ENCODE data around the gene HSPB1. TPM values are rescaled to one million over a fixed set of nuclear protein-coding genes. Genes with fewer than 3 reads are reported as not detected.

The HSPB1 gene
- total and polyA plus RNA-seq, 2 donors (not counting 1 experiment from before 2014, with no cell fraction given) = 70.0 to 234 TPM

GRCh38 chr7:76282344-76283253 is 19.9 kb upstream of the HSPB1 start:
- Histone ChIP-seq H3K4me3 (replicated peaks in 1 of 4; ENCODE audit: control extremely low read depth in 1 of 4, insufficient read depth in 1 of 4, low read depth in 3 of 4, low read length in 4 of 4) (peak overlapping the region in 3 of 4 experiments; percentile 4 to 35 (median 10)), H3K27me3 (ENCODE audit: control insufficient read depth, insufficient read depth, low read length) (peaks cover 12% of the 10 kb centered on the region), H3K4me1 (ENCODE audit: control insufficient read depth, extremely low read depth, insufficient read depth, low read length) (no peaks in the 10 kb centered on the region), H3K4me2 (ENCODE audit: extremely low read depth, insufficient read depth, low read length) (peak overlapping the region; percentile 44), H2AFZ (ENCODE audit: low read length) (no peak overlapping the region), H3K36me3 (ENCODE audit: control insufficient read depth, insufficient read depth, low read length) (no peaks in the 10 kb centered on the region), H3K9ac (ENCODE audit: insufficient read depth, low read length) (no peak overlapping the region), H4K20me1 (ENCODE audit: control insufficient read depth, extremely low read depth, insufficient read depth, low read length) (no peaks in the 10 kb centered on the region), H3K79me2 (ENCODE audit: control insufficient read depth, insufficient read depth, low read length) (no peaks in the 10 kb centered on the region), H3K9me3 (ENCODE audit: control insufficient read depth, insufficient read depth, low read depth, low read length) (no peaks in the 10 kb centered on the region), H3K27ac (ENCODE audit: insufficient read depth, low read length) (no peak overlapping the region)
- no peak for TF ChIP-seq CTCF (conservative IDR thresholded peaks at IDR 0.05 in 1 of 2, IDR thresholded peaks at IDR 0.05 in 1 of 2; ENCODE audit: low read depth in 1 of 2, low read length in 2 of 2)
- no peak for TF ChIP-seq EZH2 (IDR thresholded peaks at IDR 0.05; ENCODE audit: low read length, missing control alignments)
- peak in 1 of 2 donors; percentile 24 for DNase-seq (ENCODE audit: low read depth in 2 of 2)

GRCh38 chr7:76283254-76284159 is 19.0 kb upstream of the HSPB1 start:
- H3K36me3 ChIP-seq (ENCODE audit: control insufficient read depth, insufficient read depth, low read length) = no peaks in the 10 kb centered on the region
- TF ChIP-seq CTCF (conservative IDR thresholded peaks at IDR 0.05 in 1 of 2, IDR thresholded peaks at IDR 0.05 in 1 of 2; ENCODE audit: low read depth in 1 of 2, low read length in 2 of 2) (no peak), EZH2 (IDR thresholded peaks at IDR 0.05; ENCODE audit: low read length, missing control alignments) (peak; percentile 16)
- H3K4me3 ChIP-seq (replicated peaks in 1 of 4; ENCODE audit: control extremely low read depth in 1 of 4, insufficient read depth in 1 of 4, low read depth in 3 of 4, low read length in 4 of 4) = no peak overlapping the region
- H3K79me2 ChIP-seq (ENCODE audit: control insufficient read depth, insufficient read depth, low read length) = no peaks in the 10 kb centered on the region
- no peaks in the 10 kb centered on the region for H3K4me1 ChIP-seq (ENCODE audit: control insufficient read depth, extremely low read depth, insufficient read depth, low read length)
- peaks cover 10% of the 10 kb centered on the region for H3K27me3 ChIP-seq (ENCODE audit: control insufficient read depth, insufficient read depth, low read length)
- no peak overlapping the region for H2AFZ ChIP-seq (ENCODE audit: low read length)
- no peak overlapping the region for H3K9ac ChIP-seq (ENCODE audit: insufficient read depth, low read length)
- no peaks in the 10 kb centered on the region for H3K9me3 ChIP-seq (ENCODE audit: control insufficient read depth, insufficient read depth, low read depth, low read length)
- H3K27ac ChIP-seq (ENCODE audit: insufficient read depth, low read length) = no peak overlapping the region
- H3K4me2 ChIP-seq (ENCODE audit: extremely low read depth, insufficient read depth, low read length) = no peak overlapping the region
- H4K20me1 ChIP-seq (ENCODE audit: control insufficient read depth, extremely low read depth, insufficient read depth, low read length) = no peaks in the 10 kb centered on the region
- DNase-seq (ENCODE audit: low read depth in 2 of 2) = no peak

Data from fibroblast of lung (primary cell).